Measurements from ENCODE around the gene CORO2A. TPM values are rescaled to one million over a fixed set of nuclear protein-coding genes. Genes with fewer than 3 reads are reported as not detected.

CORO2A gene
- total RNA-seq, 1 donor from 2014 or later: 0.78 TPM

DNA sequence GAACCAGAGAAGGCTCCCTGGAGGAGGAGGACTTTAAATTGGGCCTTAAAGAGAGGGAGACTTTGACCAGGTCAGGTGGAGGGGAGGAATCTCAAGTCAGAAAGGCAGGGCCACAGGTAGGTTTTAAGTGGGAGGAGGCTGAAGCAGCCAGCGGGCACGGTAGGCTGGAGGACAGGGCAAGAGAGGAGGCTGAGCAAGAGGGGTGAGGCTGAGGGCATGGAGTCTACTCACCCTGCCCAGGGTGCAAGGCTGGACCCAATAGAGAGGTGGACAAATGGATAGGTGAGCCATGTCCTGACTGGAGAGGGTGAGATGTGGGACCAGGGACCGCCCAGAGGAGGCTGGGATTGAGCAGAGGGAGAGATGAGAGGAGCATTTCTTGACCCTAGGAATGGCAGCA lies 47.8 kb downstream of the CORO2A start:
- Mint-ChIP-seq H3K4me1 (peaks cover 8% of the 10 kb centered on the region), H3K9me3 (no peaks in the 10 kb centered on the region), H3K27me3 (no peaks in the 10 kb centered on the region), H3K27ac (no peak overlapping the region), H3K4me3 (no peak overlapping the region), H3K36me3 (ENCODE audit: low read depth) (no peaks in the 10 kb centered on the region)
- ChIA-PET POLR2A (no interaction called here), CTCF (no interaction called here)
- TF ChIP-seq CTCF (IDR thresholded peaks at IDR 0.05): no peak
- intact Hi-C loops (cut with micrococcal nuclease): no loop called here
- DNase-seq (no peak), ATAC-seq (ENCODE audit: low read depth) (no peak)

DNA sequence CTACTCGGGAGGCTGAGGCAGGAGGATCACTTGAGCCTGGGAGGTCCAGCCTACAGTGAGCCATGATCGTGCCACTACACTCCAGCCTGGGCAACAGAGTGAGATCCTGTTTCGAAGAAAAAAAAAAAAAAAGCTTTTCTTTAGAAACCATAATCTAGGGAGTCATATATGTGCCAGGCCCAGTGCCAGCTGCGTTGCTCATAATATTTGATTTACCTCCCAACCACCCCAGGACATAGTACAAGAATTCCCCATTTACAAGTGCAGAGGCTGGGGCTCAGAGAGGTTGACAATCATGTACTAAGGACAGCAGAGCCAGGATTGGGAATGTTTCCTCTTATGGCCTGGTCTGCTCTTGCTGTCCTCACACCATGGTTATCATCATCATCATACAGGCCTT lies 48.4 kb downstream of the CORO2A start:
- Mint-ChIP-seq H3K9me3 (no peaks in the 10 kb centered on the region), H3K4me1 (peaks cover 8% of the 10 kb centered on the region), H3K4me3 (no peak overlapping the region), H3K27ac (no peak overlapping the region), H3K27me3 (no peaks in the 10 kb centered on the region), H3K36me3 (ENCODE audit: low read depth) (no peaks in the 10 kb centered on the region)
- intact Hi-C loops (cut with micrococcal nuclease): no loop called here
- TF ChIP-seq CTCF (IDR thresholded peaks at IDR 0.05): no peak
- POLR2A ChIA-PET: no interaction called here
- DNase-seq (no peak), ATAC-seq (ENCODE audit: low read depth) (no peak)
- CTCF ChIA-PET: no interaction called here

DNA sequence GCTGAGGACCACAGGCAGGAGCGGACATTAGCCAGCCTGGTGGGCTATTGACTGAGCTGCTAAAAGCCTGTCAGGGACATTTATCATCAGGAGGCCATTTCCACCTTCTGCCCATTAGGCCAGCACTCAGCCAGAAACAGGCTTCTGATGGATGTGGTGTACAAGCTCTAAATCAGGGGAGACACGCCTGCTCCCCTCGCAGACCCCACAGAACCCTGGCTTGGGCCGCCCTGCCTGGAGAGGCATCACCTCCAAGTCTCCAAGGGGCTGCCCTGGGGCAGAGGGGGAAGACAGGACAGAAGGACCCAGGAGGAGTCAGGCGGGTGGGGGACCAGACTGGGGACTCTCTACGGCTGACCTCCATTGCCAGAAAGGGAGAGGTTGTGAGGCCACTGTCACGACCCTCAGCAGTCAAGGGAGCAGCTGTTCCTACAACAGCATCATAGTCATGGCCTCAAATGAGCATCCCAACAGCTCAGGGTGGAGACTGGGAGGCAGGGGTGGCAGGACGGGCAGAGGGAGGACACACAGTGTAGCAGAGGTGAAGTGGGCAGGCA lies 49.4 kb downstream of the CORO2A start:
- no peak overlapping the region for H3K4me3 Mint-ChIP-seq
- H3K27ac Mint-ChIP-seq: no peak overlapping the region
- no peak for ATAC-seq (ENCODE audit: low read depth)
- CTCF ChIA-PET: interaction anchor here (1.0 kb wide), 1 partner anchor 69 kb away, joined by 3 read pairs; no protein-coding TSS in a partner anchor
- DNase-seq: no peak
- no peaks in the 10 kb centered on the region for H3K36me3 Mint-ChIP-seq (ENCODE audit: low read depth)
- POLR2A ChIA-PET: no interaction called here
- intact Hi-C loops (cut with micrococcal nuclease): no loop called here
- peaks cover 8% of the 10 kb centered on the region for H3K4me1 Mint-ChIP-seq
- no peaks in the 10 kb centered on the region for H3K27me3 Mint-ChIP-seq
- TF ChIP-seq CTCF (IDR thresholded peaks at IDR 0.05): no peak
- H3K9me3 Mint-ChIP-seq: no peaks in the 10 kb centered on the region

- ChIA-PET POLR2A (no interaction called here), CTCF (interaction anchor here (1.0 kb wide), 1 partner anchor 69 kb away, joined by 3 read pairs; no protein-coding TSS in a partner anchor)
- ATAC-seq (ENCODE audit: low read depth) (no peak), DNase-seq (no peak)
- intact Hi-C loops (cut with micrococcal nuclease): no loop called here
- no peak for TF ChIP-seq CTCF (IDR thresholded peaks at IDR 0.05)
- peaks cover 8% of the 10 kb centered on the region for H3K4me1 Mint-ChIP-seq
- no peak overlapping the region for H3K4me3 Mint-ChIP-seq
- H3K27me3 Mint-ChIP-seq: no peaks in the 10 kb centered on the region
- H3K9me3 Mint-ChIP-seq: no peaks in the 10 kb centered on the region
- no peaks in the 10 kb centered on the region for H3K36me3 Mint-ChIP-seq (ENCODE audit: low read depth)
- no peak overlapping the region for H3K27ac Mint-ChIP-seq
Observed at GRCh38 chr9:98142182-98142907, 50.1 kb downstream of the CORO2A start.

DNA sequence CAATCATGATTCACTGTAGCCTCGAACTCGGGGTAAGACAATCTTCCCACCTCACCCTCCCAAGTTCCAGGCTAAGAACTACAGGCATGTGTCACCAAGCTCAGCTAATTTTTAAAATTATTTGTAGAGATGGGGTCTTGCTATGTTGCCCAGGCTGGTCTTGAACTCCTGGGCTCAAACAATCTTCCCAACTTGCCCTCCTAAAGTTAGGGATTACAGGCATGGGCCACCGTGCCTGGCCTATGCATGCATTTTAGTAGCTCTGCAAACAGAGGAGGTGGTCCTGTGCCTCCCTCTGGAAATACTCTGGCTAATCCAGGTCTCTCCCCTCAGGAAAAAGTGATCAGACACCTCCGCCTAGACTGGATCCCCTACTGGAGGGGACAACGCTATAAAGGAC lies 51.9 kb downstream of the CORO2A start:
- no peak overlapping the region for H3K4me3 Mint-ChIP-seq
- ChIA-PET CTCF (no interaction called here), POLR2A (no interaction called here)
- no peaks in the 10 kb centered on the region for H3K9me3 Mint-ChIP-seq
- ATAC-seq (ENCODE audit: low read depth) (no peak), DNase-seq (no peak)
- no peak overlapping the region for H3K27ac Mint-ChIP-seq
- TF ChIP-seq CTCF (IDR thresholded peaks at IDR 0.05): no peak
- no peaks in the 10 kb centered on the region for H3K4me1 Mint-ChIP-seq
- intact Hi-C loops (cut with micrococcal nuclease): no loop called here
- no peaks in the 10 kb centered on the region for H3K36me3 Mint-ChIP-seq (ENCODE audit: low read depth)
- H3K27me3 Mint-ChIP-seq: no peaks in the 10 kb centered on the region

Data from activated B cell treated with CpG ODN at 0.5 μM for 24 hours (primary cell).